ENCODE data around the gene FOLH1.
"Not testable (repeated sequence)": the region's sequence is repeated elsewhere in the genome, so short reads cannot be mapped to it uniquely, and the experiment has no call there.

Gene FOLH1

GRCh38 chr11:49177936-49178335 is 30.5 kb downstream of the FOLH1 start:
- not testable (repeated sequence) for H3K27me3 ChIP-seq (ENCODE audit: insufficient read depth, low read length); H3K9ac ChIP-seq (ENCODE audit: low read depth, low read length); H3K4me3 ChIP-seq (ENCODE audit: low read length); H3K27ac ChIP-seq (ENCODE audit: low read depth, low read length); H3K4me1 ChIP-seq (ENCODE audit: insufficient read depth, low read length); H3K36me3 ChIP-seq (ENCODE audit: insufficient read depth, low read length)
- H3K9me3 ChIP-seq (ENCODE audit: insufficient read depth, low read depth, low read length): peaks cover 38% of the 10 kb centered on the region
- WGBS: 64% methylated on average over 1 of the region's 3 CpGs

GRCh38 chr11:49175378-49175777 is 33.0 kb downstream of the FOLH1 start:
- H3K27ac ChIP-seq (ENCODE audit: low read depth, low read length); H3K4me1 ChIP-seq (ENCODE audit: insufficient read depth, low read length); H3K27me3 ChIP-seq (ENCODE audit: insufficient read depth, low read length); H3K36me3 ChIP-seq (ENCODE audit: insufficient read depth, low read length); H3K9ac ChIP-seq (ENCODE audit: low read depth, low read length); H3K4me3 ChIP-seq (ENCODE audit: low read length): not testable (repeated sequence)
- peaks cover 33% of the 10 kb centered on the region for H3K9me3 ChIP-seq (ENCODE audit: insufficient read depth, low read depth, low read length)

GRCh38 chr11:49174691-49175366 is 33.6 kb downstream of the FOLH1 start:
- peaks cover 28% of the 10 kb centered on the region for H3K9me3 ChIP-seq (ENCODE audit: insufficient read depth, low read depth, low read length)
- not testable (repeated sequence) for H3K4me3 ChIP-seq (ENCODE audit: low read length); H3K9ac ChIP-seq (ENCODE audit: low read depth, low read length); H3K27ac ChIP-seq (ENCODE audit: low read depth, low read length); H3K36me3 ChIP-seq (ENCODE audit: insufficient read depth, low read length); H3K4me1 ChIP-seq (ENCODE audit: insufficient read depth, low read length); H3K27me3 ChIP-seq (ENCODE audit: insufficient read depth, low read length)
- no CpG with 5 or more reads among the region's 3 CpGs for WGBS

- not testable (repeated sequence) for H3K4me1 ChIP-seq (ENCODE audit: insufficient read depth, low read length); H3K27me3 ChIP-seq (ENCODE audit: insufficient read depth, low read length); H3K27ac ChIP-seq (ENCODE audit: low read depth, low read length); H3K4me3 ChIP-seq (ENCODE audit: low read length); H3K9ac ChIP-seq (ENCODE audit: low read depth, low read length); H3K36me3 ChIP-seq (ENCODE audit: insufficient read depth, low read length)
- WGBS: 83% methylated on average over 2 of the region's 3 CpGs
- H3K9me3 ChIP-seq (ENCODE audit: insufficient read depth, low read depth, low read length): peaks cover 33% of the 10 kb centered on the region
Observed at GRCh38 chr11:49171613-49172012, 36.8 kb downstream of the FOLH1 start.

- H3K9ac ChIP-seq (ENCODE audit: low read depth, low read length): not testable (repeated sequence)
Observed at GRCh38 chr11:49169579-49169978, 38.8 kb downstream of the FOLH1 start.

GRCh38 chr11:49168992-49169391 is 39.4 kb downstream of the FOLH1 start:
- no CpG with 5 or more reads among the region's 4 CpGs for WGBS
- H3K4me3 ChIP-seq (ENCODE audit: low read length); H3K4me1 ChIP-seq (ENCODE audit: insufficient read depth, low read length); H3K27me3 ChIP-seq (ENCODE audit: insufficient read depth, low read length); H3K9ac ChIP-seq (ENCODE audit: low read depth, low read length); H3K27ac ChIP-seq (ENCODE audit: low read depth, low read length); H3K36me3 ChIP-seq (ENCODE audit: insufficient read depth, low read length): not testable (repeated sequence)
- peaks cover 47% of the 10 kb centered on the region for H3K9me3 ChIP-seq (ENCODE audit: insufficient read depth, low read depth, low read length)

More at GRCh38 chr11:49169579-49169978, 38.8 kb downstream of the FOLH1 start:
- not testable (repeated sequence) for H3K27ac ChIP-seq (ENCODE audit: low read depth, low read length); H3K36me3 ChIP-seq (ENCODE audit: insufficient read depth, low read length); H3K4me1 ChIP-seq (ENCODE audit: insufficient read depth, low read length); H3K27me3 ChIP-seq (ENCODE audit: insufficient read depth, low read length); H3K4me3 ChIP-seq (ENCODE audit: low read length)
- peaks cover 47% of the 10 kb centered on the region for H3K9me3 ChIP-seq (ENCODE audit: insufficient read depth, low read depth, low read length)
- WGBS: 50% methylated on average over 2 of the region's 3 CpGs

GRCh38 chr11:49151211-49151610 is 57.2 kb downstream of the FOLH1 start:
- Histone ChIP-seq H3K27me3 (ENCODE audit: insufficient read depth, low read length) (no peaks in the 10 kb centered on the region), H3K4me3 (ENCODE audit: low read length) (no peak overlapping the region), H3K4me1 (ENCODE audit: insufficient read depth, low read length) (no peaks in the 10 kb centered on the region), H3K27ac (ENCODE audit: low read depth, low read length) (no peak overlapping the region), H3K9ac (ENCODE audit: low read depth, low read length) (no peak overlapping the region), H3K9me3 (ENCODE audit: insufficient read depth, low read depth, low read length) (peaks cover 55% of the 10 kb centered on the region), H3K36me3 (ENCODE audit: insufficient read depth, low read length) (no peaks in the 10 kb centered on the region)
- WGBS: 86% methylated on average over 12 of the region's 12 CpGs

- peaks cover 70% of the 10 kb centered on the region for H3K9me3 ChIP-seq (ENCODE audit: insufficient read depth, low read depth, low read length)
- WGBS: 88% methylated on average over 24 of the region's 24 CpGs
- H3K4me3 ChIP-seq (ENCODE audit: low read length); H3K27ac ChIP-seq (ENCODE audit: low read depth, low read length); H3K27me3 ChIP-seq (ENCODE audit: insufficient read depth, low read length); H3K4me1 ChIP-seq (ENCODE audit: insufficient read depth, low read length); H3K9ac ChIP-seq (ENCODE audit: low read depth, low read length); H3K36me3 ChIP-seq (ENCODE audit: insufficient read depth, low read length): not testable (repeated sequence)
Observed at GRCh38 chr11:49102356-49102755, 106.0 kb downstream of the FOLH1 start.

Data from HUES64 (cell line).